Inflammatory macrophage treated with lipopolysaccharide for 4 hours (primary cell): Measurements from ENCODE around the gene SOCS6.
"Not testable (repeated sequence)": the region's sequence is repeated elsewhere in the genome, so short reads cannot be mapped to it uniquely, and the experiment has no call there.

Source experiments
- DNase-seq: peaks from one replicate; pipeline ENCODE4 v3.0.0-alpha.2; 2020

The SOCS6 gene

GRCh38 chr18:70324897-70325296 lies 36.1 kb downstream of the SOCS6 start:
- DNase-seq, result no peak

- no peak for DNase-seq
Observed at GRCh38 chr18:70326255-70326654, 37.4 kb downstream of the SOCS6 start.

GRCh38 chr18:70328169-70328568 lies 39.3 kb downstream of the SOCS6 start:
- no peak for DNase-seq

GRCh38 chr18:70329071-70329470 lies 40.2 kb downstream of the SOCS6 start:
- DNase-seq, result peak; percentile 50

DNA sequence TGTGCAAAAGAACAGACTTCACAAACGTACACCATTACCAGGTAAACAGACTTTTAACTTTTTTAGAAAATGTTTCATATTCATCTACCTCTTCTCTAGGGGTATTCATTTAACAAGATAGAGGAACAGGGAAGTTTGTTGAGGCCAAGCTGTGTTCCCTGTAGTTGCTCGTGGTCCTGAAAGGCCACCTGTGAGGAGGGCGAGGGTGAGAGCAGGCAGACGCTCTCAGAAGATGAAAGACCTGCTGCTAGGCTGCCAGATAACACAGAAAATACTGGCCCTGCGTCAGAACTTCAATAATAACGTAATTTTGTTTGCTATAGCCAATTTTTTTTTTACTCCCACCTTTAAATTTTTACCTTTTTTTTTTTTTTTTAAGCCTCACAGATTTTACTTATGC lies 42.0 kb downstream of the SOCS6 start:
- no peak for DNase-seq

GRCh38 chr18:70331456-70332097 lies 42.7 kb downstream of the SOCS6 start:
- DNase-seq, result peak; percentile 16

GRCh38 chr18:70332694-70333093 lies 43.8 kb downstream of the SOCS6 start:
- DNase-seq, result peak; percentile 47

DNA sequence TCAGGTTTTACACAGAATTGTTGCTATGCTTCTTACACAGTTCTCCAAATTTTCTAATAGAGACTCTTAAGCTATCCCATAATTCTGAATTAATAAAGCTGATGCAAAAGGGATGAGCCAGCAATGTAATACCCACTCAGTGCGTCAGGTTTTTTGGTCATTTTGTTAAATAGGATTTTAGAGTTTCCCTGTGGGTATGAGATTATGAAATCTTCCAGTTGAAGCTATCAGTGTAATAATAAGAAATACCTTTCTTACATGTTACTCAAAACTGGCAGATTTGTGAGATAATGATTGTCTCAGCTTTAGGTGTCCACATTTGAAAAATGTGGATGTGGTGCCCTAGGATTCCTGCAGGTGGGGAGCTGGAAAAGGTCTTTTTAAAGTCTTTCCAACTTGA lies 44.5 kb downstream of the SOCS6 start:
- DNase-seq, result no peak

DNA sequence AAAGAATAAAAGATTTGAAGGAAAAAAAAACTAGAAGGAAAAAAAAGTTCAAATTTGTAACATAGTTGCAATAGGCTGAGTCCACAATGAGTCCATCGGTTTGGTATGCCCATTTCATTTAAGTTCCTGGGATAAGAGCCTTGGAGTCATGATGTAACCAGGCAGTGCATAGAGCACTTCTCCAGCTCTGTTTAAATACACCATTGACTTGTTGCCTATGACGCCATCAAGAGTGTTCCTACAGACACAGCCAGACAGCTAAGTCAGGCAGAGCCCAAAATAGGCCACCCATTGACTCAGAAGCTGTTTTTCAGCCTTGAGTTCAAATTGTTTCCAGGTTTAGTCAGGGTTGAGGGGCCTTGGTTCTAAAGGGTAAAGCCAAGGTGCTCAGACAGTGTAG lies 44.9 kb downstream of the SOCS6 start:
- peak; percentile 4 for DNase-seq

DNA sequence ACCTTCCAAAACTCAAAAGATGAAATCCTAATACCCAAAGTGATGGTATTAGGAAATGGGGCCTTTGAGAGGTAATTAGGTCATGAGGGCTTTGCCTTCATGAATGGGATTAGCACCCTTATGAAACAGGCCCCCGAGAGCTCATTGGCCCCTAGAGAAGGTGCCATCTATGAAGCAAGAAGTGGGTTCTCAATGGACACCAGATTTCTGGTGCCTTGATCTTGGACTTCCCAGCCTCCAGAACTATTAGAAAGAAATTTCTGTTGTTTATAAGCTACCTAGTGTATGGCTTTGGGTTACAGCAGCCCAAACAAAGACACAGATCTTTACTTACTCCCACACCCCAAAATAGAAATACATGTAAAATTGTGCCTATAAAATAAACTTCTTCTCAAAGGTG lies 45.4 kb downstream of the SOCS6 start:
- no peak for DNase-seq

- DNase-seq, result peak; percentile 70
Observed at GRCh38 chr18:70334728-70335329, 46.0 kb downstream of the SOCS6 start.

DNA sequence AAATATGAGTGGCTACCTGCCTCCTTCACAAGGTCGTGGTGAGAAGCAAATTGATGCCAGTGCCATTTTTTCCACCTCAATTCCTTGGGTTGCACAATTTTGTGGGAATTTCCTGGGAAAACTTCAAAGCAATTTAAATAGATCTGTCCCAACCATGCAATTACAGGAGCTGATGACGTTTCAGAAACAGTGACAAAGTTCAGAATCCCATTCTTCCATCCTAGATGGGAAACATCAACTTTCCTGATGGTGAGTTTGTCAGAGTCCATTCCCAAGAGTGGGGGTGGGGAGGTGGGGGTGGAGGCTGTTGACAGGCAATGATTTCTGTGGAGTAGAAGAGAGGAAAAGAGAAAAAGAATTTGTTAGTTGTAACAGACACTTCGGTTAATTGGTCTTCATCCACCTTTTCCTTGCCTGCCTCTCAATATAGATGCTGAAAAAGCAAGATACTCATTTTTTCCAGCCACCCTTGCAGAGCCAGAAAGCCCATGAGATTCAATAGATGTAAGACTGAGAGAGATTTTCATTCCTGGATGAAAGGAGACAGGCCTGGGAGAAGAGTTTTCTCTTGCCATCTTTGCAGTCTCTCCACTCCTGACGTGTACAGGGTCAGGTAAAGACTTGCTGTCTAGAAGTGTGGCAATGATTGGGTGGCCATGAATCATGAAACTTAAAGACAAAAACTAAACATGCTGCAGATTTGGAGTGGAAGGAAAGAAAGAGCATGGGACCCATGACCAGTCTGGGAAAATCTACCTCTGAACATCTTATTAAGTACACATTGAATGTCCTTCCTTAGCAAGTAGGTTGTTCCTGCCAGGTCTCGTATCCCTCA lies 47.3 kb downstream of the SOCS6 start:
- DNase-seq, result no peak

GRCh38 chr18:70337139-70337972 lies 48.5 kb downstream of the SOCS6 start:
- DNase-seq, result peak; percentile 72

GRCh38 chr18:70338890-70339289 lies 50.0 kb downstream of the SOCS6 start:
- no peak for DNase-seq

DNA sequence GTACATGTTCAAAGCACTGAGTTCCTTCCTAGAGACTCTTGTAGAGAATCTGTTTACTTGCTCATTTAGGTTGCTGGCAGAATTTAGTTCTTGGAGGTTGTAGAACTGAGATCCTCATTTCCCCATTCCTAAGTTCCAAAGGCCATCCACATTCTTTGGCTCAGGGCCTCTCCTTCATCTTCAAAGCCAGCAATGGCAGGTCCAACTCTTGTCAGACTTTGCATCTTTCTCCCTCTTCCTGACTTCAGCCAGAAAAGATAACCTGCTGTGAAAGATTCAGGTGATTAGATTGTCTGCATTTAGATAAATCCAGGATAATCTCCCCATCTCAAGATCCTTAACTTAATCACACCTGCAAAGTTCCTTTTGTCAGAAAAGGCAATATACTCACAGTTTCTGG lies 51.1 kb downstream of the SOCS6 start:
- DNase-seq, result no peak

DNA sequence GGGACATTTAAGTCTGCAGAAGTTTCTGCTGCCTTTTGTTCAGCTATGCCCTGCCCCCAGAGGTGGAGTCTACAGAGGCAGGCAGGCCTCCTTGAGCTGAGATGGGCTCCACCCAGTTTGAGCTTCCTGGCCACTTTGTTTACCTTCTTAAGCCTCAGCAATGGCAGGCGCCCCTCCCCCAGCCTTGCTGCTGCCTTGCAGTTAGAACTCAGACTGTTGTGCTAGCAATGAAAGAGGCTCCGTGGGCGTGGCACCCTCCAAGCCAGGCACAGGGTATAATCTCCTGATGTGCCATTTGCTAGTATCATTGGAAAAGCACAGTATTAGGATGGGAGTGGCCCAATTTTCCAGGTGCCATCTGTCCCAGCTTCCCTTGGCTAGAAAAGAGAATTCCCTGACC lies 59.6 kb downstream of the SOCS6 start:
- DNase-seq, result not testable (repeated sequence)

DNA sequence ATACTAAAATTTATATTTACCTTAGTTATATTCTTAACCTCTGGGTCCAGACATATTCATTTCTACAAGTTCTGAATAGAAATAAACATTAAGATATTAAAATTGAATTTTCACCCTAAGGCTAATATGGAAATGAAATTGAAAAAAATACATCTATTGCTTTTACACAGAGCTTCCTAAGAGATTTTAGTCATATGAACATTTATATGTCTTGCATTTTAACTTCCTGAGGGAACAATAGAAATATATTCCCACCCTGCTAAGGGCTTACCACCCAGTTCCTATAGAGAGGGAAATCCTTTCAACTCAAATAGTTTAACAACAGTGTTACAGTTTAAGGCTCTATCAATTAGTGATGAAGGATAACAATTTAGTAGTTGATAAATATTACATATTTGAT lies 60.5 kb downstream of the SOCS6 start:
- DNase-seq, result no peak

- DNase-seq, result no peak
Observed at GRCh38 chr18:70354080-70354479, 65.2 kb downstream of the SOCS6 start.

DNA sequence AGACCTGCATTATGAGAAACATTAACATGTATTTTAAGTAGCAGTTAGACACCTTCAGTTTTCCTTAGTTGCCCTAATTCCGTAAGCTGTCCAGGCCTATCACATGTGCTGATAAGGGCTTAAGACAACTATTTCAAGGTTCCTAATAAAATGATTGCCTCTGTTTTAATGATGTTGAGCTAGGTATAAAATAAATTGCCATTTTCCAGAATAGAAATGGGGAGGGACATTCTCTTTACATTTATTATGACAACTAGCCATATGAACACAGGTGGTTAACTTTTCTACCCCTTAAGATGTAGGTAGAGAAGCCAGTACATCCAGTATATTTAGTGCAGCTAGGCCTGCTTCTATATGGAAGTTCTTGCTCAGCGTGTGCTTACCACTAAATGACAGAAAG lies 65.9 kb downstream of the SOCS6 start:
- DNase-seq, result no peak

DNA sequence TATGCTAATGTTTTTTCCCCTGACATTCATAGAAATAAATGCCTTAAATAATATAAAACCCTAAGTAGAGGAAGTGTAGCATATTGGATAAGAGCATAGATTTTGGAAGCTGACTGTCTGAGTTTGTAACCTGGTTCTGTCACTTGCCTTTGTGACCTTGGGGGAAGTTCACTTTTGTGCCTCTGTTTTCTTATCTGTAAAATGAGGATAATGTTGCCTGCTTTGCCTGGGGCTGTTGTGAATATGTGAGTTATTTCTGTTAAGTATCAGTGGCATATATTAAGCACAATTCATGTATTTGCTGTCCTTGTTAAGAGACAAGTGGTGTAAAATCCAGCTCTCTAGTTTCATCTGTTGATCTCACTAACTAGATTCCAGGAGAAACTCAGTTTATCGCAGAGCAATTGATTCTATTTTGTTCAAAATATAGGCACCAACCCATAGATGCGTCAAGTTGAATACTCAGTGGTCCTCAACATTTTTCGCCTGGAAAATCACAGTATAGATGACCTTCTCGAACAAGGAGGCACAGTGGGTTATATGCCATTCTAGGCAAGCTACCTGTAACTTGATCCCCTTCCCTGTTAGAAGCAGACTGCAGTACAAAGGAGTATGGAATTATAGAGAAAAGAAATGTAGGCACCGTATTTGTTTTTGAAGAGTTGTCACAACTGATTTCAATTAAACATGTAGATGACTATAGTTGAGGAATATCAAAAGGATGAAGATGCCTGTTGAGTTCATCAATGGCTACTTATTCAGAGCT lies 67.0 kb downstream of the SOCS6 start:
- DNase-seq, result no peak

DNA sequence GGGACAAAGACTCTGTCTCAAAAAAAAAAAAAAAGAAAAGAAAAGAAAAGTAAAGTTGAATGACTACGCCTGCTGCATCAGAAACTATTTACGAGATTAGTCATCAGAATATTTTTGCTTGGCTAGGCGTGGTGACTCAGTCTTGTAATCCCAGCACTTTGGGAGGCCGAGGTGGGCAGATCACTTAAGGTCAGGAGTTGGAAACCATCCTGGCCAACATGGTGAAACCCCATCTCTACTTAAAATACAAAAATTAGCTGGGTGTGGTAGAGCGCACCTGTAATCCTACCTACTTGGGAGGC lies 69.2 kb downstream of the SOCS6 start:
- DNase-seq, result not testable (repeated sequence)

DNA sequence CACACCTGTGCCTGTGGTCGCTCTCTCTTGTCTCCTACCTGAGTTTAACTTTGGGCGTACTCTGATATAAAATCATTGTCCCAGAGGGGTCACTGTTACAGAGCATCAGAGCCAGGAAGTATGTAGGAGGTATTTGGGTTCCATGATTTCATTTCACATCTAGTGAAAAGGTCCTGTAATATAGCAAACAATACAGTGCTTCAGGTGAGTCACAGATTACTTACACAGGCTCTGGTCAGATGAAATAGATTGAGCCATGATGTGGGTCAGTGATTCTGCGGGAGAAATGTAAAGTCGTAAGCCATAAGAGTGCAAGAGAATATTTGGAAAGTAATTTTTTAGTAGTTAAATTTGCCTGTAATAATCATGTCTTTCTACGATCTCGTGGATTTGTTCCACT lies 70.2 kb downstream of the SOCS6 start:
- no peak for DNase-seq

GRCh38 chr18:70362258-70362657 lies 73.4 kb downstream of the SOCS6 start:
- no peak for DNase-seq
